Loucy (cell line): ENCODE data around the gene BCL11A.
A peak's percentile ranks its signal among the peaks of the same experiment; 100 is the strongest.

Experiments
- H2AFZ ChIP-seq: fragments of 200-600 bp; sonication (generic); 2 replicates; pipeline ENCODE4 v1.6.0; 2016; ENCODE audit warnings: antibody characterized with exemption, mild to moderate bottlenecking, low read length, moderate library complexity
- H3F3A ChIP-seq: fragments of 200-600 bp; 2 replicates; pipeline ENCODE4 v1.6.0; 2016; ENCODE audit warnings: antibody characterized with exemption, low read depth, mild to moderate bottlenecking
- H3K27me3 ChIP-seq: fragments of 200-600 bp; sonication (generic); 2 replicates; pipeline ENCODE4 v1.6.1; 2014; ENCODE audit warnings: low read length, mild to moderate bottlenecking; ENCODE audit not compliant: insufficient read depth, poor library complexity, severe bottlenecking
- H3K36me3 ChIP-seq: fragments of 200-600 bp; sonication (generic); 2 replicates; pipeline ENCODE4 v1.6.1; 2016; ENCODE audit warnings: low read length; ENCODE audit not compliant: insufficient read depth
- H3K4me1 ChIP-seq: fragments of 200-600 bp; sonication (generic); 2 replicates; pipeline ENCODE4 v1.5.1; 2014; ENCODE audit warnings: low read length, mild to moderate bottlenecking; ENCODE audit not compliant: insufficient read depth, poor library complexity, severe bottlenecking
- H3K4me2 ChIP-seq: fragments of 200-600 bp; sonication (generic); 2 replicates; pipeline ENCODE4 v1.6.0; 2014; ENCODE audit warnings: antibody characterized with exemption, low read length, low read depth, mild to moderate bottlenecking; ENCODE audit not compliant: poor library complexity, severe bottlenecking
- H3K4me3 ChIP-seq: fragments of 200-600 bp; sonication (generic); 2 replicates; pipeline ENCODE4 v1.5.1; 2014; ENCODE audit warnings: low read length, mild to moderate bottlenecking, mixed read lengths; ENCODE audit not compliant: poor library complexity, severe bottlenecking
- H3K79me2 ChIP-seq: fragments of 200-600 bp; sonication (generic); 2 replicates; pipeline ENCODE4 v1.6.1; 2014; ENCODE audit warnings: low read length; ENCODE audit not compliant: insufficient read depth
- H3K9ac ChIP-seq: fragments of 200-600 bp; sonication (generic); 2 replicates; pipeline ENCODE4 v1.6.0; 2014; ENCODE audit warnings: mild to moderate bottlenecking, low read depth, low read length, moderate library complexity; ENCODE audit not compliant: poor library complexity, severe bottlenecking
- H3K9me2 ChIP-seq: fragments of 200-600 bp; sonication (generic); replicated peaks from 2 replicates; pipeline ENCODE4 v1.6.1; 2016; ENCODE audit warnings: low read depth, low read length, mixed read lengths
- H3K9me3 ChIP-seq: fragments of 200-600 bp; sonication (generic); 2 replicates; pipeline ENCODE4 v1.6.1; 2014; ENCODE audit warnings: mild to moderate bottlenecking, antibody characterized with exemption, low read length, low read depth; ENCODE audit not compliant: insufficient read depth
- H4K20me1 ChIP-seq: fragments of 200-600 bp; sonication (generic); 2 replicates; pipeline ENCODE4 v1.6.0; 2014; ENCODE audit warnings: antibody characterized with exemption, low read length, mild to moderate bottlenecking; ENCODE audit not compliant: insufficient read depth, poor library complexity, severe bottlenecking
- EZH2phosphoT487 ChIP-seq: fragments of 200-600 bp; IDR thresholded peaks from 2 replicates; pipeline ENCODE4 v1.6.1; 2018; ENCODE audit warnings: antibody characterized with exemption, mild to moderate bottlenecking, moderate library complexity, borderline replicate concordance
- TF ChIP-seq, protein P1 (sequence below): fragments of 200-600 bp; sonication (generic); conservative IDR thresholded peaks from 2 replicates; pipeline ENCODE4 v1.5.1; 2014; ENCODE audit warnings: mild to moderate bottlenecking, antibody characterized with exemption, low read length

Gene BCL11A

DNA sequence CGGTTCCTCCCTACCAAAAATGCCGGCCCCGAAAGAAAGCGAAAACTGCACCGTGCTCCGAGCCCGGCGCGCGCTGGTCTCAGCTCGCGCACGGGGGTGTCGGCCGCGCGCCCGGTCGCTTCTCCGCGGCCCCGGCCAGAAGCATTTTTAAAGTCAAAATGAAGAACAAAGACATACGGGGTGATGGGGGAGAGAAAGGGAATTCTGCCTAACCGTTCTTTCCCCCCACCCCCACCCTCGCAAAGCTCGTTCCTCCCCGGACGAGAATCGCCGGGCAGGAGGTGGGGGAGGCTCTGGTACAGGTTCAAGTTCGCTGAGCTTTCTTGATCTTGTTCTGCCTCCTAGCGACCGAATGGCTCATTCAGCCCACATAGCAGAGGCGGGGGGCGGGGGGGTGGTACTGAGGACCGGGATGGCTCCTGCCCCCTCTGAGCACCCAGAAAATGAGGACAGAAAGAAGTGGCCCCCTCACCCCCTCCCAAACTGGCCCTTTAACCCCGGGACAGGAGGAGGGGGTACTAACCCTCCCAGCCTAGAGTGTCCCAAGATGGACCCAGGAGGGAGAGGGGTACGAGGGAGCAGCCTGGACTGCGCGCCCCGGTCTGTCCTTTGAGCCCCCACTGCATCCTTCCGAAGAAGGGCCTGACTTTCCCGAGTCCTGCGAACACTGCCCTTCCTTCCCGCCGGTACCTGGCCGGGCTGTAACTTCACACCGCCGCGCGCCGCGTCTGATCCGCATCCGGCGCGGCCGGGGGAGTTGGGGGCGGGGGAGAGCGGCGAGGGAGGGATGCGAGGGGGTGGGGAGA is 3.1 kb downstream of the BCL11A start:
- Histone ChIP-seq H4K20me1 (peaks cover 56% of the 10 kb centered on the region), H3K4me1 (peaks cover 33% of the 10 kb centered on the region), H3K9me2 (no peaks in the 10 kb centered on the region), H3K36me3 (peaks cover 9% of the 10 kb centered on the region; the same call in 1 of the 2 replicates), H3K27me3 (peaks cover 55% of the 10 kb centered on the region), H2AFZ (peak overlapping the region; percentile 79), H3K9me3 (no peaks in the 10 kb centered on the region), H3K79me2 (peaks cover 77% of the 10 kb centered on the region), H3K9ac (peak overlapping the region; percentile 80), H3F3A (no peaks in the 10 kb centered on the region), H3K4me3 (peak overlapping the region; percentile 93), H3K4me2 (peak overlapping the region; percentile 80)
- TF ChIP-seq, protein P1, sequence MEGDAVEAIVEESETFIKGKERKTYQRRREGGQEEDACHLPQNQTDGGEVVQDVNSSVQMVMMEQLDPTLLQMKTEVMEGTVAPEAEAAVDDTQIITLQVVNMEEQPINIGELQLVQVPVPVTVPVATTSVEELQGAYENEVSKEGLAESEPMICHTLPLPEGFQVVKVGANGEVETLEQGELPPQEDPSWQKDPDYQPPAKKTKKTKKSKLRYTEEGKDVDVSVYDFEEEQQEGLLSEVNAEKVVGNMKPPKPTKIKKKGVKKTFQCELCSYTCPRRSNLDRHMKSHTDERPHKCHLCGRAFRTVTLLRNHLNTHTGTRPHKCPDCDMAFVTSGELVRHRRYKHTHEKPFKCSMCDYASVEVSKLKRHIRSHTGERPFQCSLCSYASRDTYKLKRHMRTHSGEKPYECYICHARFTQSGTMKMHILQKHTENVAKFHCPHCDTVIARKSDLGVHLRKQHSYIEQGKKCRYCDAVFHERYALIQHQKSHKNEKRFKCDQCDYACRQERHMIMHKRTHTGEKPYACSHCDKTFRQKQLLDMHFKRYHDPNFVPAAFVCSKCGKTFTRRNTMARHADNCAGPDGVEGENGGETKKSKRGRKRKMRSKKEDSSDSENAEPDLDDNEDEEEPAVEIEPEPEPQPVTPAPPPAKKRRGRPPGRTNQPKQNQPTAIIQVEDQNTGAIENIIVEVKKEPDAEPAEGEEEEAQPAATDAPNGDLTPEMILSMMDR: peak; percentile 85
- TF ChIP-seq EZH2phosphoT487: no peak

DNA sequence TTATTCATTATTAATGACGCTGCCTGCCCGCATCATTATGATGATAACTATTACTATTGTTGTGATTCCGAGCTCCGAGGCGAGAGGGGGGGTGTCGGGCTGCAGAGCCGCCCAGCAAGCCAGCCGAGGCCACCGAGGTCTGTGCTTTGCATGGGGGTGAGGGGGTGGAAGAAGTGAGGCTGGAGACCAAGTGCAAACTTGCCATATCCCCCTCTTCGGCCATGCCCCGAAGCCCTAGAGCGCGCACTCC is 3.6 kb downstream of the BCL11A start:
- peak overlapping the region; percentile 93 for H3K4me3 ChIP-seq
- H3K9ac ChIP-seq: peak overlapping the region; percentile 80
- H3K9me3 ChIP-seq: no peaks in the 10 kb centered on the region
- H3K4me1 ChIP-seq: peaks cover 37% of the 10 kb centered on the region
- peaks cover 61% of the 10 kb centered on the region for H4K20me1 ChIP-seq
- no peaks in the 10 kb centered on the region for H3K9me2 ChIP-seq
- H2AFZ ChIP-seq: peak overlapping the region; percentile 79
- no peaks in the 10 kb centered on the region for H3F3A ChIP-seq
- peak overlapping the region; percentile 80 for H3K4me2 ChIP-seq
- peaks cover 82% of the 10 kb centered on the region for H3K79me2 ChIP-seq
- TF ChIP-seq, protein P1: no peak
- no peak for TF ChIP-seq EZH2phosphoT487
- H3K36me3 ChIP-seq: peaks cover 13% of the 10 kb centered on the region; the same call in 1 of the 2 replicates
- peaks cover 55% of the 10 kb centered on the region for H3K27me3 ChIP-seq

DNA sequence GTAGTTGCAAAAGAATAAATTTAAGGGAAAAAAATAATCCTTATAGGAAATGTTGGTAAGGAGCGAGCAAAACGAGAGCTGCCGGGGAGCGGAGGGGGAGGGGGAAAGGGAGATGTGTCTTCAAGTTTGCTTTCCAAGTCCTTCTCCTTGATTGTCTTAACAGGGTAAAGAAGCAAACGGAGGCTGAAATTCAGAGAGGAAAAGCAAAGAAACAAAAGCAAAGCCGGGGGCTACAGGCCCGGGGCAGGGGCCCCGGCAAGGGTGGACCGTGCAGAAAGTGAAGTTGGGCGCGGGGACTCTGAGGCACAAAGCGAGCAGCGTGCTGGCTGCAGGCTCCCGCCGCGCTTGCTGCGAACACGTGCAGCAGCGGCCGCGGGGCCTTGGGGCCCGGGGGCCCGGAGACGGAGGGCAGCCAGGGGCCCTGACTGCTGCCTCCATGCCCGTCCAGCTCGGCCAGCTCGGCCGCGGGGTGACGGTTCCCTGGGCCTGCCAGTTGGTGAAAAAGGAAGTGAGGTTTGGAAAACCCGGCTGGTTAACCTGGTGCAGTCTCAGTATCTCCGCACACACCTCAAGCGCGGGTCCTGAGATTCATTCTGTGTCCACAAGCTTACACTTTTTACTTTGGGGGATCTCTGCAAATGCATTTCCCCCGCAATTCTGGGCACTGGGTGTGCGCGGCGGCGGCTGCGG is 4.1 kb downstream of the BCL11A start:
- H2AFZ ChIP-seq: peak overlapping the region; percentile 79
- TF ChIP-seq, protein P1: no peak
- no peak for TF ChIP-seq EZH2phosphoT487
- peaks cover 41% of the 10 kb centered on the region for H3K4me1 ChIP-seq
- H3K9me2 ChIP-seq: no peaks in the 10 kb centered on the region
- peaks cover 86% of the 10 kb centered on the region for H3K79me2 ChIP-seq
- peaks cover 18% of the 10 kb centered on the region; the same call in 1 of the 2 replicates for H3K36me3 ChIP-seq
- H3K9ac ChIP-seq: peak overlapping the region; percentile 80
- H3F3A ChIP-seq: no peaks in the 10 kb centered on the region
- peaks cover 55% of the 10 kb centered on the region for H3K27me3 ChIP-seq
- no peaks in the 10 kb centered on the region for H3K9me3 ChIP-seq
- H3K4me2 ChIP-seq: peak overlapping the region; percentile 80
- peaks cover 66% of the 10 kb centered on the region for H4K20me1 ChIP-seq
- peak overlapping the region; percentile 93 for H3K4me3 ChIP-seq
